Peyer's patch (tissue), 4 donors: ENCODE measurements around the gene CST4. TPM values are rescaled to one million over a fixed set of nuclear protein-coding genes. Genes with fewer than 3 reads are reported as not detected.
A peak's percentile ranks its signal among the peaks of the same experiment; 100 is the strongest.
"Not testable (repeated sequence)": the region's sequence is repeated elsewhere in the genome, so short reads cannot be mapped to it uniquely, and the experiment has no call there.

Experiments used
- DNase-seq, 3 donors: peaks; one replicate each; pipeline ENCODE4 v3.0.0-alpha.2; 2017 to 2019
- H3K27ac ChIP-seq, 4 donors: fragments of 200-600 bp; sonication (generic); one replicate each; pipeline ENCODE4 v1.5.1; 2016 to 2019
- H3K27me3 ChIP-seq, 2 donors: fragments of 200-600 bp; sonication (generic); one replicate each; pipeline ENCODE4 v1.5.1; 2019
- H3K36me3 ChIP-seq, 3 donors: fragments of 200-600 bp; sonication (generic); one replicate each; pipeline ENCODE4 v1.5.1; 2016 to 2019
- H3K4me1 ChIP-seq, 4 donors: fragments of 200-600 bp; sonication (generic); one replicate each; pipeline ENCODE4 v1.5.1; 2016 to 2019
- H3K4me3 ChIP-seq, 4 donors: fragments of 200-600 bp; sonication (generic); 1 replicate in 3 of 4; 2 replicates in 1 of 4; pipeline ENCODE4 v1.5.1; 2016 to 2019; ENCODE audit warnings: mild to moderate bottlenecking in 1 of 4
- H3K9me3 ChIP-seq, 4 donors: fragments of 200-600 bp; sonication (generic); one replicate each; pipeline ENCODE4 v1.5.1; 2016 to 2019; ENCODE audit warnings: mild to moderate bottlenecking in 1 of 4
- POLR2A ChIP-seq, 2 donors: fragments of 450-650 bp; IDR thresholded peaks; one replicate each; pipeline ENCODE4 v1.5.1; 2017; ENCODE audit warnings: antibody characterized with exemption in 2 of 2, mild to moderate bottlenecking in 2 of 2, moderate library complexity in 2 of 2
- total RNA-seq, 4 donors: library from RNA; depleted of rRNA; stranded (reverse); fragments of >200 nt; gene quantifications; one replicate each; pipeline ENCODE4 v1.1.0, GENCODE V29; 2016
- TF ChIP-seq, protein P1 (sequence below), 6 experiments: fragments of 450-650 bp in 4 of 6; fragments of 200-600 bp in 2 of 6; sonication (generic) in 1 of 6; IDR thresholded peaks; one replicate each; pipeline ENCODE4 v1.5.1; 2017 to 2019; ENCODE audit warnings: antibody characterized with exemption in 6 of 6, mild to moderate bottlenecking in 3 of 6, moderate library complexity in 1 of 6

Gene CST4
- total RNA-seq, 4 donors from 2014 or later, result not detected

DNA sequence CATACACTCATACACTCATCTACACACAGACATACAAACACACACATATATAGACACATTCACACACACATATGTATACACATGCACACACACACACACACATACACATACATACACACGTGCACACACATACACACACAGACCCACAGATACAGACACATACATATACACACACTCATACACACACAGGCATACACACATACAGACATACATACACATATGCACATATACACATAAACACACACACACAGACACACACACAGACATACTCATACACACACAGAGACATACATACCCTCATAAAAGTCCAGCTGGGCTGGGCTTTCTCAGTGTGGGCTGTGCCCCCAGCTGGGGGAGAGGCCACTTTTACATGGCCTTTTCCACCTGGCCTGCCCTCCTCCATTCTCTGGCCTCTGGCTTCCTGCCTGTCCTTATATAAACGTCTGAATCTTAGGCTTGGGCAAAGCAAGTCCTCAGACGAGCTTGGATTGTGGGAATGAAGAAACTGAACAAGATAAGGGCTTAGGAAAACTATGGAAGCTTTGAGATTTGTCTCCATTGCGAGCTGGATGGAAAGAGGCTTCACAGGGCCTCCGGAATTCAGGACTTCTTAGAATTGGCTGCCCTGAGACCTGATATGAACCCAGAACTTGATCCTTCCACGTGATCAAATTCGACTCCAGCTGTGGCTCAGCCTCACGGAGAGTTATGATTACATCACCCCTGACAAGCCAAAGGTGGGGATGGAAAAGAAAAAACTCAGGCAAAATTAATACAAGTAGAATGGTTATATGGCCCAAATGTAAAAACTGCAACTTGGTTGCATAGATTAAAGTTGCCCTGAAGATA, 28.6 kb downstream of the CST4 start:
- peaks cover 0 to 26% (median 2%) of the 10 kb centered on the region in 4 donors for H3K4me1 ChIP-seq
- H3K4me3 ChIP-seq, result no peak overlapping the region
- H3K27me3 ChIP-seq, result no peaks in the 10 kb centered on the region
- H3K36me3 ChIP-seq, result no peaks in the 10 kb centered on the region
- no peaks in the 10 kb centered on the region for H3K9me3 ChIP-seq
- TF ChIP-seq, protein P1, sequence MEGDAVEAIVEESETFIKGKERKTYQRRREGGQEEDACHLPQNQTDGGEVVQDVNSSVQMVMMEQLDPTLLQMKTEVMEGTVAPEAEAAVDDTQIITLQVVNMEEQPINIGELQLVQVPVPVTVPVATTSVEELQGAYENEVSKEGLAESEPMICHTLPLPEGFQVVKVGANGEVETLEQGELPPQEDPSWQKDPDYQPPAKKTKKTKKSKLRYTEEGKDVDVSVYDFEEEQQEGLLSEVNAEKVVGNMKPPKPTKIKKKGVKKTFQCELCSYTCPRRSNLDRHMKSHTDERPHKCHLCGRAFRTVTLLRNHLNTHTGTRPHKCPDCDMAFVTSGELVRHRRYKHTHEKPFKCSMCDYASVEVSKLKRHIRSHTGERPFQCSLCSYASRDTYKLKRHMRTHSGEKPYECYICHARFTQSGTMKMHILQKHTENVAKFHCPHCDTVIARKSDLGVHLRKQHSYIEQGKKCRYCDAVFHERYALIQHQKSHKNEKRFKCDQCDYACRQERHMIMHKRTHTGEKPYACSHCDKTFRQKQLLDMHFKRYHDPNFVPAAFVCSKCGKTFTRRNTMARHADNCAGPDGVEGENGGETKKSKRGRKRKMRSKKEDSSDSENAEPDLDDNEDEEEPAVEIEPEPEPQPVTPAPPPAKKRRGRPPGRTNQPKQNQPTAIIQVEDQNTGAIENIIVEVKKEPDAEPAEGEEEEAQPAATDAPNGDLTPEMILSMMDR (IDR thresholded peaks at IDR 0.05), result no peak
- no peak for TF ChIP-seq POLR2A (IDR thresholded peaks at IDR 0.05)
- peak overlapping the region in 3 of 4 donors; percentile 14 to 45 (median 25) for H3K27ac ChIP-seq
- no peak for DNase-seq

DNA sequence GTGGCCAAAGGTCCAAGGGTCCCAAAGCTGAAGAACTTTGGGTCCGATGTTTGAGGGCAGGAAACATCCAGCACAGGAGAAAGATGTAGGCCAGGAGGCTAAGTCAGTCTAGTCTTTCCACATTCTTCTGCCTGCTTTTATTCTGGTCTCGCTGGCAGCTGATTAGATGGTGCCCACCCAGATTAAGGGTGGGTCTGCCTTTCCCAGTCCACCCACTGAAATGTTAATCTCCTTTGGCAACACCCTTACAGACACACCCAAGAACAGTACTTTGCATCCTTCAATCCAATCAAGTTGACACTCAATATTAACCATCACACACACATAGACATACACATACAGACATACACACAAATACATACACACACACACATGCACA, 29.2 kb downstream of the CST4 start:
- not testable (repeated sequence) for H3K27ac ChIP-seq

DNA sequence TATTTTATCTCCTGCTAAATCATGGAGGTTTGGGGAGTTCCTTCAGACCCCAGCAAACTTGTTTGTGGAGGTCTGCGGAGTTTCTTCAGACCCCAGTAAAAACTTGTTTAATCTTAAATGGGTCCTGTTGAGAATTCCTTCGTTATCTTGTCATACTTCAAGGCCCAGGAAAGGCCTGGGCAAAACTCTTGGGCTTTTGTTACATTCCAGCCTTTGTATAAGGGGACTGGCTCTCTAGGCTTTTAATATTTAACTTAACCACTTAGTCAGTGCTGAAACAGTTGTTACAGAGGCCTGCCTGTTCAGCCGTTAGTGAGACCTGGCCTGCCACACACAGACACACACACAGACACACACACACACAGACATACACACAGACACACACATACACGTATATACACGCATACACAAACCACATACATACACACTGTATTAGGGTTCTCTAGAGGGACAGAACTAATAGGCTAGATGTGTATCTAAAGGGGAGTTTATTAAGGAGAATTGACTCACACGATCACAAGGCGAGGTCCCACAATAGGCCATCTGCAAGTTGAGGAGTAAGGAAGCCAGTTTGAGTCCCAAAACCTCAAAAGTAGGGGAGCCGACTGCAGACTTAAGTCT, 29.7 kb downstream of the CST4 start:
- TF ChIP-seq, protein P1 (IDR thresholded peaks at IDR 0.05), result no peak
- no peak for TF ChIP-seq POLR2A (IDR thresholded peaks at IDR 0.05)
- Histone ChIP-seq H3K4me1 (peaks cover 0 to 27% (median 2%) of the 10 kb centered on the region in 4 donors), H3K36me3 (no peaks in the 10 kb centered on the region), H3K9me3 (no peaks in the 10 kb centered on the region), H3K4me3 (no peak overlapping the region), H3K27me3 (no peaks in the 10 kb centered on the region), H3K27ac (no peak overlapping the region)
- DNase-seq, result no peak

More for the DNA sequence above, 29.2 kb downstream of the CST4 start:
- not testable (repeated sequence) for H3K9me3 ChIP-seq, H3K27me3 ChIP-seq, H3K36me3 ChIP-seq, DNase-seq, H3K4me3 ChIP-seq
- H3K4me1 ChIP-seq, result peaks cover 0 to 26% (median 2%) of the 10 kb centered on the region in 4 donors

DNA sequence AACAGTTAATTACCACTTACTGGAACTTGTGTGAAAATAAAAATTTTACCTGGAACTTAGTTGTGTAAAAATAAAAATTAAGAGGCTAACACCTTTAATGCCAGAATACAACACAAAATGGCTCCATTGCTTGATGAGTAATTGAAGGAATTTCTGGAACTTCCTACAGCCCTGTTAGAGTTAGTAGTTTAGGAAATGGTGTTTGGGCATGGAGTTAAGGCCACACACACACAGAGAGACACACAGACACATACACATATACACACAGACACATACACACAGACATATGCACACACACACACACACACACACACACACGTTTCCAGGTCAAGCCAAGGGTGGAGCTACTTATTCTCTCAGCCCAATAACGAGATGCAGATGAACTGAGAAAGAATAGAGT, 30.5 kb downstream of the CST4 start:
- H3K27me3 ChIP-seq, result no peaks in the 10 kb centered on the region
- DNase-seq, result no peak
- peaks cover 0 to 33% (median 2%) of the 10 kb centered on the region in 4 donors for H3K4me1 ChIP-seq
- H3K4me3 ChIP-seq, result no peak overlapping the region
- H3K9me3 ChIP-seq, result no peaks in the 10 kb centered on the region
- H3K27ac ChIP-seq, result no peak overlapping the region
- H3K36me3 ChIP-seq, result no peaks in the 10 kb centered on the region
- TF ChIP-seq, protein P1 (IDR thresholded peaks at IDR 0.05), result no peak
- no peak for TF ChIP-seq POLR2A (IDR thresholded peaks at IDR 0.05)

DNA sequence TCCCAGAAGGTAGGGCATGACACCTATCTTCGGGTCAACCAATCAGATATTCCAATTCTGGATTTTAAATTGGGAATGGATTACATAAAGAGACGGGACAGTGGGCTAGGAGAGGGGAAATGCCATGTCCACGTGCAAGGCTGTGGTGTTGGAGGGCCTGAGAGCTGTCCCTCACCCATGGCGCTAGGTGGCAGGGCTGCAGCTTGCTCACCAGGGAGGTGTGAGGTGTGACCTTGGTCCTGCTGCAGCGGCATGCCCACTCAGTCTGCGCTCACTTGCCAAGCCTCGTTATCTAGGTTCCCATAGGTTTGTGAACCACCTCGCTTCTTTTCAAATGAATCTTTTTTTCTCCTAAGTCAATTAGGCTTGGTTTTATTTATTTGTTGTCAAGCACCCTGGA, 31.6 kb downstream of the CST4 start:
- H3K36me3 ChIP-seq, result no peaks in the 10 kb centered on the region
- H3K27ac ChIP-seq, result no peak overlapping the region
- no peak for TF ChIP-seq POLR2A (IDR thresholded peaks at IDR 0.05)
- TF ChIP-seq, protein P1 (IDR thresholded peaks at IDR 0.05), result no peak
- H3K9me3 ChIP-seq, result no peaks in the 10 kb centered on the region
- no peaks in the 10 kb centered on the region for H3K27me3 ChIP-seq
- DNase-seq, result no peak
- peaks cover 0 to 33% (median 2%) of the 10 kb centered on the region in 4 donors for H3K4me1 ChIP-seq
- no peak overlapping the region for H3K4me3 ChIP-seq

DNA sequence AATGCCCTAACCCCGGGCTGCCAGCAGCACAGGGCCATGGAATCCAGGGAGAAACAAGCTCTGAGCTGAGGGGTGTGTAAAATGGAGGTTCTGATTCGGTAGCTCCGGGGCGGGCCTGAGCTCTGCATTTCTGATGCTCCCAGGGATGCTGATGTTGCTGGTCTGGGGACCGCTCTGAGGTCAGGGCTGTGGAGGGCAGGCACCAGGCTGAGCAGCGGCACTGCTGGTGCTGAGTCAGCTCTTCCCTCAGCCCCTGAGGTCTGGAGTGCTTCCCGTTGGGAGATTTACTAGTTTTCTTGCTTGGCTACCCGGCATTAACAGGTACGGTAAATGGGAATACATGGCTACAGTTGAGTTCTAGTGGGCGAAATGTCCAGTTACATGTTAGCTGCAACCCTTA, 32.5 kb downstream of the CST4 start:
- DNase-seq, result no peak

More for the DNA sequence above, 32.5 kb downstream of the CST4 start:
- no peaks in the 10 kb centered on the region for H3K36me3 ChIP-seq
- no peak overlapping the region for H3K4me3 ChIP-seq
- TF ChIP-seq, protein P1 (IDR thresholded peaks at IDR 0.05), result no peak
- no peak for TF ChIP-seq POLR2A (IDR thresholded peaks at IDR 0.05)
- H3K9me3 ChIP-seq, result no peaks in the 10 kb centered on the region
- peaks cover 0 to 33% (median 2%) of the 10 kb centered on the region in 4 donors for H3K4me1 ChIP-seq
- H3K27ac ChIP-seq, result peak overlapping the region in 2 of 4 donors; percentile 5 to 34
- no peaks in the 10 kb centered on the region for H3K27me3 ChIP-seq
